IPS DF 19.7 (cell line): Measurements from ENCODE around the gene SLC12A8.

Experiments used
- DNase-seq: peaks from one replicate; pipeline ENCODE4 v3.0.0-alpha.2; 2013; ENCODE audit warnings: low read depth, low spot score

SLC12A8 gene

DNA sequence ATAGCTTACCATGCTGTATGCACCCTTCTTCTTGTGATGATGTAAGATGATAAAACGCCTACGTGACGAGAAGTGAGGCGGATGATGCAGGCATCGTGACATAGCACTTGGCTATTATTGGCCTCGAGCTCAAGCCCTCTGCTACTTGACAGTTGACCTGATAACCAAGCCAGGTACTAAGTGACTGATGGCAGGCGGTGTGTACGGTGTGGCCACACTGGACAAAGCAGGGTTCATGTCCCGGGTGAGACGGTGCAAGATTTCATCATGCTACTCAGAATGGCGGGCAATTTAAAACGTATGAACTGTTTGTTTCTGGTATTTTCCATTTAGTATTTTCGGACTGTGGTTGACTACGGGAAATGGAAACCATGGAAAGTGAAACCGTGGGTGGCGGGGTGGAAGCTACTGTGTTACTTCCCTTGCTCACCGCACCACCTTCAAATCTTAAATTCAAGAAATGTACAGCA, 57.7 kb downstream of the SLC12A8 start:
- no peak for DNase-seq

DNA sequence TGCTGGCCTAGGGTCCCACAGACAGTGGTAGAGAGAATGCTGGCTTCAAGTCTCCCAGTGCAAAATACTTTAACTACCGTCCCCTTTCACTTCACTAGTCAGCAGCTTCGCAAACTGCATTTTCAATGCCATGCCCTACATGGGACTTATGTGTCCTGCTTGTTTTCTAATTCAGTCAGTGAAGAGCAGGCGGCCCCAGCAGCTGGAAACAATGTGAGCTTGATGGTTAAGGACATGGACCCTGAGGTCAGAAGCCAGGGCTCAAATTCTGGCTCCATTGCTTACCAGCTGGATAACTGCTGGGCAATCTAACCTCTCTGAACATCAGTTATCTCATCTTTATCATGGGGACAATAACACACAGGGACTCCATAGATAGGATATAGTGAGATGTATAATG, 58.4 kb downstream of the SLC12A8 start:
- DNase-seq, result no peak

GRCh38 chr3:125152951-125153350, 59.6 kb downstream of the SLC12A8 start:
- DNase-seq, result no peak

DNA sequence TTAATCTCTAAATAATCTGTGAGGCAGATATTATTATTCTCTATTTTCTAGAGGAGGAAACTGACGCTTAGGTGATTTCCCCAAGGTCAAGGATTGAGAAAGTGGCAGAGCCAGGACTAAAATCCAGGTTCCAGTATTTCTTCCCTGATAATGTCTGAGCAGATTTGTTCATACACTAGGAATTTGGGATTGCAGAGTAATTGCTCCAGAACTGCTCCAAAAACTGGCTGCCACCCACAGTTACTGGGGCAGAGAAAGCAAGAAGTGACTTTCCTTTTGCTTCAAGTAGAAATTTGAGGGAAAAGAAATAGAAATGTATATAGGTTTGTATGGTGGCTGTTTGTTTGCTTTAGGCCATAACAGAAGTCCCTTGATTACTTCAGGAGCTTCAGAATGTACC, 60.6 kb downstream of the SLC12A8 start:
- no peak for DNase-seq

GRCh38 chr3:125151442-125151817, 61.1 kb downstream of the SLC12A8 start:
- no peak for DNase-seq

DNA sequence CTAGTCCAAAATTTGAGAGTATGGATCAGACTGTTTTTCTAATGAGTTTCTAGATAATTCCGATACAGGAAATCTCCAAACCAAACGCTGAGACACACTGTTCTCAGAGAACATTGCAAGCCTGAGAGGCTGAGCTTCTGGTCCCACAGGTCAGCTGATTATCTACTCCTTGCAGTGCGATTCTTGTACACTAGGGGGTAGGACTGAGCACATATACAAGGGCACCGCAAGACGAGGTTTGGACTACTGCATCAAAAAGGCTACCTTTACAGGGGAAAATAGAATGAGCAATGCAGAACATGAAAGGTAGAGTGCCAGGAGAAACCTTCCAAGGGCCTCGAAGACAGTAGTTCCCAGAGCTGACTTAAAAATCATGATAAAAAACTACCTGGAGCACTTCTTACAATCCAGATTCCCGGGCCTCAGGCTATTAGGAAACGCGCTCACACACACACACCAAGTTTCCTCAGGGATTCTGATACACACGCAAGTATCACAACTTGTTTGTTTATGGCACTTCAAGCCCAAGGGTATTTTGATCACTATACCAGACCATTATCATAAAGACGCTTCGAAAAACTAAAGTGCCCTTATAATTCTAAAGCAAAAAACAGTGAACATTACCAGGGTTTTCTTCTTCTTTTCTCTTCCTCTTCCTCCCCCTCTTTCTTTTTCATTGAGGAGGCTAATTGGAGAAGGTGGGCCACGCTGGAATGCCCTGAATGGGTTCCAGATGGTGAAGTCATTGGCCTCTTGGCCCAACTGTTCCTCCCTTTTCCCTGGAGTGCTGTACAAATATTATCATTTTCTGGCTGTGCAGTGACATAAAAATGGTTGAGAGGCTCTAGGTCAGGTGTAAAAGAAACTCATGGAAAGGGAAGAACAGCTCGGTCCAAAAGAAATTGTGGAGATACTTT, 61.8 kb downstream of the SLC12A8 start:
- no peak for DNase-seq

DNA sequence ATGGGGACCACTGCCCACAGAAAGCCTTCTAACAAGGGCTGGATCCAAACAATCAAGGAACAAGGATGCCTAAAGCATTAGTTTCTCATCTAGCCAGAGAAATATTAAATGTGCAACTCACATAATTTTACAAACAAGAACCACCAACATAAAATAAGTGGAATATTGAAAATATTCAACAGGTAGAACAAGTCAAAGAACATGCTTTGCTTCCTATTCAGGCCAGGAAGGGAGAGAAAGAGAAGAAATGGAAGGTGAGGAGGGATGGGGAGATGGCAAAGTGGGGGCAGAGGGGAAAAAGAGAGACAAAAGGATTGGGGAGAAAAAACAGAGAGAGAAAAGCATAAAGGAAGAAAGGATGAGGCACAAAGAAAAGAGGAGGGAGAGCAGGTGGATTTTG, 63.1 kb downstream of the SLC12A8 start:
- DNase-seq, result no peak

GRCh38 chr3:125148836-125149235, 63.7 kb downstream of the SLC12A8 start:
- DNase-seq, result no peak

DNA sequence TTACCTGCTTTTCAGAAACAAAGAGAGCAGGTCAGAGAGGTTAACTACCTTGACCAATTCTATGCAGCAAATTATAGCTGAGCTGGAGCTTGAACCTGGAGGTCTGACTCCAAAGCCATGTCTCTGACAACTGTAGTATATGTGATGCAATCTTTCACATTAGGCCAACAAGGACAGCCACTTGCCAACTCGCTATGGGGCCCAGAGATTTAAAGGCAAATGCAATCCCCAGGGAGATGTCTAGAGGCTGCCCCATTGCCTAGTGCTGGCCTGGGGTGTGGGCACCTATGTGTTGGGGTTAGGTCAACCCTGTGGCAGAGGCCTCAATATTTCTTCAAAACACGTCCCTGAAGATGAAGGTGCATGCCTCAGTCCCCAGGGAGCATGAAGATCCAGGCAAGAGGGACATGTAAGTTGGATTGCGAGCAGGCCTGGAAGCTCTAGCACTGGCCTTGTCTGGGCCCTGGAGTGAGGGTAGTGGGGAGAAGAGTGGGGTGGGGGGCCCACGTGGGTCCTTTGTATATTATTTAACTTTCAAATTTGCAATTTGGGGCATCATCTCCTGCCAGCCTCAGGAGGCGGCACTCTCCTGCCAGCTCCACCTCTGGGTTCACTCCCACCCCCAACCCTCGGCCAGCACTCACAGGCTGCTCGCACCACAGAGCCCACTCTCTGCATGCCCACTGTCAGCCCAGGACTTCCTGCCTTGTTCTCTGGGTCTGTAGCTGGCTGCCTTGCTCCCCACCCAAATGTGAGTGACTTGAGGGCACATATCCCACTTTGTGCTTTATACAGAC, 64.3 kb downstream of the SLC12A8 start:
- DNase-seq, result no peak

DNA sequence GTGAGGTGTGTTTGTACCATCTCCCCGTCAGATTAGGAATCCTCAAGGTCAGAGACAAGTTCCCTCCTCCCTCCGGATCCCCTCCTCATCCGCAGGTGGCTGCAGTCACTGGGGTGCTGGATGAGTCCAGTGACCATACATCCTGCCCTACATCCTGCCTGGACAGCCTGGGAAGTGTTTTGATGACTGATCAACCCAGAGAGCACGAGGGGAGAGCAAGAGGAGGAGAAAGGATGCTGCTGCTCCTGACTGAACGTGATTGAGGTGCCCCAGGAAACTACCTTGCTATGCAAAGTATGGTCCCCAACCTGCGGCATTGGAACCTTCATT, 65.1 kb downstream of the SLC12A8 start:
- DNase-seq, result no peak

DNA sequence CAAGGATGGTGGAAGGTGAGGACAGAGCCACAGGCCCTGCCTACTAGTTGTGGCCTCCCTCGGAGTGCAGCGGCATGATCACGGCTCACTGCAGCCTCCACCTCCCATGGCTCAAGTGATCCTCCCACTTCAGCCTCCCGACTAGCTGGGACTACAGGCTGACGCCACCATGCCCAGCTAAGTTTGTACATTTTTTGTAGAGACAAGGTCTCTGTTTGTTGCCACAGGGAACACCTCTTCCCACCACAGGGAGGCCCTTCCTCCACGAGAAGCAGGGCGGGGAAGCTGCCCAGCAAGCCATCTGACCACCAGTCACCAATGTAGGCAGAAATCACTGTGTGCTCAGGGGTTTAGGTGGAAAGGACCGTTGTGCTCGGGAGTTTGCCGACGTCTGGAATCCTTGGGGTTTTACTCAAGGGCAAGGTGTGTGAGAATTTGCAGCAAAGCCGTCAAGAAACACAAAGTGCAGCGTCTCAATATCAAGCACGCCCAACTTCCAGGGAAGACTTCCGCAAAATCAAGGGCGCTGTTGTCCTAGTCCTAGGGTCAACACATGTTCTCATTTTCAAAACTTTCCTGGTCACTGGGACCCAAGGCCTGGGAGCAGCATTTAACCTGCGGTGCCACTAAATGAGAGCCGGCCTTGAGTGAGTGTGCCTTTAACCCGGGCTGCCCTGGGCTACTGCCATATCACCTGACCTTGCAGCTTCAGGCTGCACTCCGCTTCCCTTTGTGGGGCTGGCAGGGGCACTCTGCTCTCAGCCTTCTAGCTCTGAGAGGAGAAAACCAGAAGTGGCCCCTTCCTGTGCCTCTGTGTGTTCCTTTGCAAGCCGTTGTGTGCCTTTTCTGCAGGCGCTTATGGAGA, 65.7 kb downstream of the SLC12A8 start:
- no peak for DNase-seq

GRCh38 chr3:125145751-125146475, 66.6 kb downstream of the SLC12A8 start:
- DNase-seq, result no peak

- DNase-seq, result no peak
These were observed 67.8 kb downstream of the SLC12A8 start for GRCh38 chr3:125144653-125145314.

DNA sequence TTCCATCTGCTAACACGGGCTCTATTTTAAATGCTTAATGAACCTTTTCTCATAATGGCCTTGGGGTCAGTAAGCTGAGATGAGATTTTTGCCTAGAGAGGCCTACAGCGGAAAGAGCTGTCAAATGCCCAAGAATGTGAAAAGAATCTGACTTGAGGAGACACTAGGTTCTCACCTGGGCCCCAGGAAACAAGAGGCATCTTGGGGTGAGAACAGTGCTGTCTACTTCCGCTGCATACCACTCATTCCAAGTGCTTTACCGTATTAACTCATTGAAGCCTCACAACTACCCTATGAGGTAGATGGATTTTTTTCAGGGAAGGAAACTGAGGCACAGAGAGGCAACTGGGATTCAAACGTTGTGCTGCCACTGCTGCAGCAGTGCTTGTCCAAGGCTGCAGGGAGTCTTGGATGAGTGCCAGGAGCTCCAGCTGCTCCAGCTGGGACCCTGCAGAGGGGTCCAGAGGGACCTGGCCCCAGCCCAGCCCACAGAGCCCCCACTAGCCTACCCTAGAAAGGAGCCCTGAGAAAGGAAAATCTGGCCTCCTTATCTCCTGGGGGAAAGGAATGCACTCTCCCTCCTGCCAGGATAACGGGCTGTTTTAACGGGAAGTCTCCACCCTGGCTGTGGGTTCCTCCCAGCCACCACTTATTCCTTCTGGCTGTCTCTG, 68.4 kb downstream of the SLC12A8 start:
- no peak for DNase-seq

GRCh38 chr3:125143538-125143937, 69.0 kb downstream of the SLC12A8 start:
- DNase-seq, result no peak

- no peak for DNase-seq
These were observed 69.6 kb downstream of the SLC12A8 start for GRCh38 chr3:125142940-125143339.

DNA sequence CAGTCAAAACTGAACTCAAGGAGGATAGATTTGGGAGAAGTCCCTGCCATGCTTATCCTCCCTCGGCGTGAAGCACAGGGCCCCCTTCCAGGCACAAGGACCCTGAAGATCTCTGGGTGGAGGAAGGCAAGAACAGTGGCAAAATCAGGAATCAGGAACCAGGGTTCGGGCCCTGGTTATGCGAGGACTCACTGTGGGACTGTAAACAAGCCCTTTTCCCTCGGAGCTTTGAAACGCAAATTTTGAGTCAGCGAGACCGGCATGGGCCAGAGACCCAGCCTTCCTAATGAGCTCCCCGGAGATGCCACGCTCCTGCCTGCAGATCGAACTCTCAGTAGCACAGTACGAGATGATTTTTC, 70.1 kb downstream of the SLC12A8 start:
- DNase-seq, result no peak

DNA sequence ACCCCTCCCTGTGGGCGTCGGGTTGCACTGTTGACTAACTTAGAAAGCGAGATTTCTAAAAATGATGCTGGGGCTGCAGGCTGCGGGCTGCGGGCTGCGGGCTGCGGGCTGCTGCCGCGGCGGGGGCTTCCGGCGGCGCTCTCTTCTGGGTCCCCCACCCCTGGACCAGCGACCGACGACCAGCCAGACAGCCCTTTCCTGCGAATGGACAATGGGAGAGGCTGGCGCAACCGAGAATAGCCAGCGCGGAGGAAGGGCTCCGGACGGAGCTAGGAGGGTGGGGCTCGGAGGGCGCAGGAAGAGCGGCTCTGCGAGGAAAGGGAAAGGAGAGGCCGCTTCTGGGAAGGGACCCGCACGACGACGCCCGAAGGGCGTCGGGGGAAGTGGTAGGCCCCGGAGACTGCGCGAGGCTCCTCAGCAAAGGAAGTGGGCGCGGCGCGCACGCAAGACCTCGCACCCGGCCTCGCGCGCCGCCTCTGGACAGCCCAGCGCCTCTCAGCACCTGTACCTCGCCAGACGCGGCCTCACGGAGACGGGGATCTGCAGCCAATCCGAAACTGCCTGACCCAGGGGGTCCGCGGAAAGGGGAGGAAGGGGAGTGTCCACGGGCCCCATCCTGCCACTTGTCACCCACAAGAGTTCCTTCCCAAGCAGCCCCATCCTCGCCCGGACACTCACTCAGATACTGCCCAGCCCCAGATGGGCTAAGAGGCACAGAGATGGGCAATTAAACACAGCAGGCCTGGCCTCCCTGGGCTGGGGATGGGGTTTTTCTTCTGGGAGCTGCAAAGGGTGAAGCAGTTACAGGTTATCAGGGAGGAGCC, 70.7 kb downstream of the SLC12A8 start:
- no peak for DNase-seq
